OCI-LY7 (cell line): ENCODE data around the gene RAB3IL1. TPM values are rescaled to one million over a fixed set of nuclear protein-coding genes. Genes with fewer than 3 reads are reported as not detected.

Experiments
- BruUV-seq: library from RNA; stranded (reverse); fragments of 400-500 nt; replicated peaks from 2 replicates; lab custom pipeline; 2021; lab: Mats Ljungman, UMichigan
- CTCF ChIA-PET: fragments of 300-600 bp; sonication (Branson Sonifier 250); formaldehyde crosslinking; loops from one replicate; lab custom pipeline; 2022; ENCODE audit warnings: antibody characterized with exemption; ENCODE audit not compliant: unreplicated experiment; lab: Charles Lee
- POLR2A ChIA-PET: fragments of 300-600 bp; sonication (Branson Sonifier 250); formaldehyde crosslinking; loops from one replicate; lab custom pipeline; 2022; ENCODE audit warnings: antibody characterized with exemption; lab: Charles Lee
- DNase-seq: peaks from one replicate; pipeline ENCODE4 v3.0.0-alpha.2; 2015; ENCODE audit warnings: low spot score
- H2AFZ ChIP-seq: fragments of 200-600 bp; sonication (generic), shearing (Covaris generic); 2 replicates; pipeline ENCODE4 v1.6.1; 2014; ENCODE audit warnings: mild to moderate bottlenecking, antibody characterized with exemption, low read length, moderate library complexity
- H3K27ac ChIP-seq: fragments of 200-600 bp; sonication (generic); 2 replicates; pipeline ENCODE4 v1.5.1; 2014; ENCODE audit warnings: mixed run types, low read depth, mild to moderate bottlenecking, moderate library complexity, low read length, inconsistent platforms; ENCODE audit not compliant: poor library complexity, severe bottlenecking
- H3K36me3 ChIP-seq: fragments of 200-600 bp; sonication (generic); 2 replicates; pipeline ENCODE4 v1.6.1; 2014; ENCODE audit warnings: mild to moderate bottlenecking, antibody characterized with exemption, low read length, moderate library complexity, mixed read lengths; ENCODE audit not compliant: insufficient read depth
- H3K4me1 ChIP-seq: fragments of 200-600 bp; sonication (generic); 2 replicates; pipeline ENCODE4 v1.5.1; 2014; ENCODE audit warnings: mild to moderate bottlenecking, low read length; ENCODE audit not compliant: insufficient read depth, poor library complexity, severe bottlenecking
- H3K4me2 ChIP-seq: fragments of 200-600 bp; sonication (generic); 2 replicates; pipeline ENCODE4 v1.6.1; 2014; ENCODE audit warnings: mild to moderate bottlenecking, low read length
- H3K4me3 ChIP-seq: fragments of 200-600 bp; sonication (generic); 2 replicates; pipeline ENCODE4 v1.5.1; 2014; ENCODE audit warnings: mild to moderate bottlenecking, low read depth, low read length; ENCODE audit not compliant: poor library complexity, severe bottlenecking
- H3K79me2 ChIP-seq: fragments of 200-600 bp; sonication (generic); 2 replicates; pipeline ENCODE4 v1.6.1; 2016; ENCODE audit warnings: low read depth, mild to moderate bottlenecking, low read length, moderate library complexity, mixed read lengths; ENCODE audit not compliant: insufficient read depth
- H3K9me2 ChIP-seq: fragments of 200-600 bp; sonication (generic); 2 replicates; pipeline ENCODE4 v1.6.1; 2016; ENCODE audit warnings: mild to moderate bottlenecking, low read length, mixed read lengths; ENCODE audit not compliant: insufficient read depth
- H3K9me3 ChIP-seq: fragments of 200-600 bp; sonication (generic); 2 replicates; pipeline ENCODE4 v1.6.1; 2014; ENCODE audit warnings: mild to moderate bottlenecking, mixed run types, low read length, mixed read lengths
- H4K20me1 ChIP-seq: fragments of 200-600 bp; sonication (generic); 2 replicates; pipeline ENCODE4 v1.6.1; 2014; ENCODE audit warnings: mild to moderate bottlenecking, antibody characterized with exemption, low read length, moderate library complexity, mixed read lengths; ENCODE audit not compliant: insufficient read depth
- EZH2phosphoT487 ChIP-seq: fragments of 200-600 bp; sonication (generic); IDR thresholded peaks from 2 replicates; pipeline ENCODE4 v1.6.1; 2018; ENCODE audit warnings: low read depth, borderline replicate concordance, mild to moderate bottlenecking, mixed run types, antibody characterized with exemption, low read length, moderate library complexity, mixed read lengths
- intact Hi-C: fragments of 100-400 bp; cut with micrococcal nuclease; formaldehyde crosslinking; loops from one replicate; pipeline ENCODE4 v1.10.0; 2022; ENCODE audit not compliant: unreplicated experiment
- total RNA-seq, 2 experiments: library from RNA; depleted of rRNA in 1 of 2; stranded (reverse); fragments of >200 nt in 1 of 2; shearing (Covaris generic) in 1 of 2; gene quantifications; 2 replicates each; pipeline ENCODE4 v1.2.3, GENCODE V29; 2014 to 2022
- TF ChIP-seq, protein P1 (sequence below): fragments of 200-600 bp; sonication (generic); conservative IDR thresholded peaks from 2 replicates; pipeline ENCODE4 v1.5.1; 2014; ENCODE audit warnings: mild to moderate bottlenecking, antibody characterized with exemption, low read length, moderate library complexity, mixed read lengths

RAB3IL1 gene
- total RNA-seq, 2 experiments from 2014 or later, result not detected

GRCh38 chr11:61949169-61950034, 32.0 kb upstream of the RAB3IL1 start:
- ChIA-PET CTCF (interaction anchor here (0.7 kb wide), 2 partner anchors 133 to 152 kb away, joined by 3 to 6 read pairs; no protein-coding TSS in a partner anchor), POLR2A (interaction anchor here (0.5 to 1.0 kb wide), 3 partner anchors 18 to 50 kb away, joined by 3 read pairs; partner anchors contain the start of gene FTH1)
- 0 out of 2 replicates have a peak overlapping the region, but pooled peaks have one; percentile 30 for H2AFZ ChIP-seq
- no peak overlapping the region for H3K4me3 ChIP-seq
- intact Hi-C loops, result loop anchor here (5.0 kb wide), 1 partner anchor 133 kb away; no protein-coding TSS in a partner anchor
- H3K9me3 ChIP-seq, result no peaks in the 10 kb centered on the region
- no peaks in the 10 kb centered on the region for H4K20me1 ChIP-seq
- DNase-seq, result peak; percentile 71
- no peaks in the 10 kb centered on the region for H3K79me2 ChIP-seq
- H3K27ac ChIP-seq, result no peak overlapping the region
- peaks cover 8% of the 10 kb centered on the region for H3K4me1 ChIP-seq
- H3K4me2 ChIP-seq, result no peak overlapping the region
- no TSS peak for BruUV-seq
- H3K36me3 ChIP-seq, result no peaks in the 10 kb centered on the region
- no peaks in the 10 kb centered on the region for H3K9me2 ChIP-seq
- TF ChIP-seq, protein P1, sequence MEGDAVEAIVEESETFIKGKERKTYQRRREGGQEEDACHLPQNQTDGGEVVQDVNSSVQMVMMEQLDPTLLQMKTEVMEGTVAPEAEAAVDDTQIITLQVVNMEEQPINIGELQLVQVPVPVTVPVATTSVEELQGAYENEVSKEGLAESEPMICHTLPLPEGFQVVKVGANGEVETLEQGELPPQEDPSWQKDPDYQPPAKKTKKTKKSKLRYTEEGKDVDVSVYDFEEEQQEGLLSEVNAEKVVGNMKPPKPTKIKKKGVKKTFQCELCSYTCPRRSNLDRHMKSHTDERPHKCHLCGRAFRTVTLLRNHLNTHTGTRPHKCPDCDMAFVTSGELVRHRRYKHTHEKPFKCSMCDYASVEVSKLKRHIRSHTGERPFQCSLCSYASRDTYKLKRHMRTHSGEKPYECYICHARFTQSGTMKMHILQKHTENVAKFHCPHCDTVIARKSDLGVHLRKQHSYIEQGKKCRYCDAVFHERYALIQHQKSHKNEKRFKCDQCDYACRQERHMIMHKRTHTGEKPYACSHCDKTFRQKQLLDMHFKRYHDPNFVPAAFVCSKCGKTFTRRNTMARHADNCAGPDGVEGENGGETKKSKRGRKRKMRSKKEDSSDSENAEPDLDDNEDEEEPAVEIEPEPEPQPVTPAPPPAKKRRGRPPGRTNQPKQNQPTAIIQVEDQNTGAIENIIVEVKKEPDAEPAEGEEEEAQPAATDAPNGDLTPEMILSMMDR, result no peak
- no peak for TF ChIP-seq EZH2phosphoT487

GRCh38 chr11:61948505-61948904, 31.1 kb upstream of the RAB3IL1 start:
- DNase-seq, result no peak
- H3K9me3 ChIP-seq, result no peaks in the 10 kb centered on the region
- ChIA-PET POLR2A (interaction anchor here (0.6 to 1.5 kb wide), 3 partner anchors 30 to 776 kb away, joined by 3 to 5 read pairs (median 3); no protein-coding TSS in a partner anchor), CTCF (interaction anchor here (1.5 to 2.5 kb wide), 2 partner anchors 49 to 133 kb away, joined by 15 to 26 read pairs; no protein-coding TSS in a partner anchor)
- H3K79me2 ChIP-seq, result no peaks in the 10 kb centered on the region
- H3K4me2 ChIP-seq, result no peak overlapping the region
- no peak overlapping the region for H3K27ac ChIP-seq
- no peaks in the 10 kb centered on the region for H4K20me1 ChIP-seq
- no peak overlapping the region for H3K4me3 ChIP-seq
- H3K9me2 ChIP-seq, result no peaks in the 10 kb centered on the region
- H3K36me3 ChIP-seq, result no peaks in the 10 kb centered on the region
- no TSS peak for BruUV-seq
- no peak overlapping the region for H2AFZ ChIP-seq
- TF ChIP-seq, protein P1, result no peak
- no peak for TF ChIP-seq EZH2phosphoT487
- H3K4me1 ChIP-seq, result peaks cover 8% of the 10 kb centered on the region
- intact Hi-C loops, result loop anchor here (5.0 kb wide), 1 partner anchor 134 kb away; no protein-coding TSS in a partner anchor
